SJCRH30 (cell line): ENCODE measurements around the gene ACADVL. TPM values are rescaled to one million over a fixed set of nuclear protein-coding genes. Genes with fewer than 3 reads are reported as not detected.

Experiments used
- DNase-seq, 2 experiments: peaks; one replicate each; pipeline ENCODE4 v3.0.0-alpha.2; 2015 to 2020
- H3K27ac ChIP-seq: fragments of 250-450 bp; sonication (Bioruptor Pico); 2 replicates; pipeline ENCODE4 v1.5.1; 2020; ENCODE audit warnings: mild to moderate bottlenecking, moderate library complexity
- H3K27me3 ChIP-seq: fragments of 250-450 bp; sonication (Bioruptor Pico); 2 replicates; pipeline ENCODE4 v1.5.1; 2020; ENCODE audit warnings: mild to moderate bottlenecking, moderate library complexity
- H3K36me3 ChIP-seq: fragments of 250-450 bp; sonication (Bioruptor Pico); 2 replicates; pipeline ENCODE4 v1.5.1; 2020; ENCODE audit warnings: mild to moderate bottlenecking, moderate library complexity
- H3K4me1 ChIP-seq: fragments of 250-450 bp; sonication (Bioruptor Pico); 2 replicates; pipeline ENCODE4 v1.5.1; 2020; ENCODE audit warnings: mild to moderate bottlenecking, moderate library complexity
- H3K4me3 ChIP-seq: fragments of 250-450 bp; sonication (Bioruptor Pico); 2 replicates; pipeline ENCODE4 v1.5.1; 2020; ENCODE audit warnings: mild to moderate bottlenecking, moderate library complexity
- H3K9me3 ChIP-seq: fragments of 250-450 bp; sonication (Bioruptor Pico); replicated peaks from 2 replicates; pipeline ENCODE4 v1.5.1; 2020; ENCODE audit warnings: mild to moderate bottlenecking, moderate library complexity
- total RNA-seq: library from RNA; depleted of rRNA; stranded (reverse); fragments of >200 nt; shearing (Covaris generic); gene quantifications from 2 replicates; pipeline ENCODE4 v1.2.3, GENCODE V29; 2014

The ACADVL gene
- total RNA-seq, 1 experiment from 2014 or later, result 64.2 TPM

GRCh38 chr17:7207120-7208001 lies 12.4 kb upstream of the ACADVL start:
- Histone ChIP-seq H3K9me3 (no peaks in the 10 kb centered on the region), H3K27ac (no peak overlapping the region), H3K4me1 (no peaks in the 10 kb centered on the region), H3K36me3 (no peaks in the 10 kb centered on the region), H3K27me3 (no peaks in the 10 kb centered on the region), H3K4me3 (no peak overlapping the region)
- DNase-seq, result no peak

GRCh38 chr17:7208027-7208571 lies 11.6 kb upstream of the ACADVL start:
- no peak for DNase-seq
- Histone ChIP-seq H3K9me3 (no peaks in the 10 kb centered on the region), H3K36me3 (no peaks in the 10 kb centered on the region), H3K4me3 (no peak overlapping the region), H3K27ac (no peak overlapping the region), H3K27me3 (no peaks in the 10 kb centered on the region), H3K4me1 (no peaks in the 10 kb centered on the region)

GRCh38 chr17:7208754-7209460 lies 10.8 kb upstream of the ACADVL start:
- no peaks in the 10 kb centered on the region for H3K4me1 ChIP-seq
- no peak overlapping the region for H3K27ac ChIP-seq
- no peak for DNase-seq
- no peaks in the 10 kb centered on the region for H3K36me3 ChIP-seq
- no peak overlapping the region for H3K4me3 ChIP-seq
- no peaks in the 10 kb centered on the region for H3K27me3 ChIP-seq
- H3K9me3 ChIP-seq, result no peaks in the 10 kb centered on the region

- H3K9me3 ChIP-seq, result no peaks in the 10 kb centered on the region
- H3K4me1 ChIP-seq, result peaks cover 13% of the 10 kb centered on the region
- H3K36me3 ChIP-seq, result no peaks in the 10 kb centered on the region
- DNase-seq, result no peak
- H3K27ac ChIP-seq, result no peak overlapping the region
- H3K4me3 ChIP-seq, result no peak overlapping the region
- H3K27me3 ChIP-seq, result no peaks in the 10 kb centered on the region
Measured at GRCh38 chr17:7211491-7212273, 8.1 kb upstream of the ACADVL start.

- Histone ChIP-seq H3K27ac (peak overlapping the region; percentile 12), H3K9me3 (no peaks in the 10 kb centered on the region), H3K36me3 (no peaks in the 10 kb centered on the region), H3K4me3 (peak overlapping the region; percentile 44), H3K4me1 (peaks cover 26% of the 10 kb centered on the region), H3K27me3 (no peaks in the 10 kb centered on the region)
- DNase-seq, result peak; percentile 83 to 84
Measured at GRCh38 chr17:7213895-7214299, 5.8 kb upstream of the ACADVL start.

GRCh38 chr17:7214300-7215135 lies 5.2 kb upstream of the ACADVL start:
- Histone ChIP-seq H3K4me3 (peak overlapping the region; percentile 44), H3K27ac (peak overlapping the region; percentile 17), H3K9me3 (no peaks in the 10 kb centered on the region), H3K36me3 (no peaks in the 10 kb centered on the region), H3K27me3 (no peaks in the 10 kb centered on the region), H3K4me1 (peaks cover 32% of the 10 kb centered on the region)
- DNase-seq, result peak; percentile 97 to 98

GRCh38 chr17:7215136-7215638 lies 4.6 kb upstream of the ACADVL start:
- Histone ChIP-seq H3K9me3 (no peaks in the 10 kb centered on the region), H3K36me3 (no peaks in the 10 kb centered on the region), H3K4me3 (no peak overlapping the region), H3K27me3 (no peaks in the 10 kb centered on the region), H3K4me1 (peaks cover 33% of the 10 kb centered on the region), H3K27ac (peak overlapping the region; percentile 17; the same call in 1 of the 2 replicates)
- no peak for DNase-seq

- H3K36me3 ChIP-seq, result no peaks in the 10 kb centered on the region
- H3K27me3 ChIP-seq, result no peaks in the 10 kb centered on the region
- H3K4me1 ChIP-seq, result peaks cover 33% of the 10 kb centered on the region
- no peak overlapping the region; the same call in 1 of the 2 replicates for H3K27ac ChIP-seq
- DNase-seq, result no peak
- H3K4me3 ChIP-seq, result no peak overlapping the region
- no peaks in the 10 kb centered on the region for H3K9me3 ChIP-seq
Measured at GRCh38 chr17:7215652-7216180, 4.0 kb upstream of the ACADVL start.

- no peak overlapping the region for H3K27ac ChIP-seq
- DNase-seq, result no peak
- peaks cover 33% of the 10 kb centered on the region for H3K4me1 ChIP-seq
- H3K36me3 ChIP-seq, result no peaks in the 10 kb centered on the region
- H3K27me3 ChIP-seq, result no peaks in the 10 kb centered on the region
- H3K9me3 ChIP-seq, result no peaks in the 10 kb centered on the region
- no peak overlapping the region for H3K4me3 ChIP-seq
Measured at GRCh38 chr17:7216242-7217112, 3.3 kb upstream of the ACADVL start.

GRCh38 chr17:7217113-7217987 lies 2.4 kb upstream of the ACADVL start:
- no peaks in the 10 kb centered on the region for H3K9me3 ChIP-seq
- peaks cover 33% of the 10 kb centered on the region for H3K4me1 ChIP-seq
- H3K27me3 ChIP-seq, result no peaks in the 10 kb centered on the region
- H3K27ac ChIP-seq, result no peak overlapping the region
- H3K4me3 ChIP-seq, result peak overlapping the region; percentile 28
- peak; percentile 53 to 72 for DNase-seq
- H3K36me3 ChIP-seq, result no peaks in the 10 kb centered on the region

GRCh38 chr17:7218166-7218565 lies 1.6 kb upstream of the ACADVL start:
- no peaks in the 10 kb centered on the region for H3K27me3 ChIP-seq
- no peaks in the 10 kb centered on the region for H3K9me3 ChIP-seq
- H3K27ac ChIP-seq, result no peak overlapping the region
- no peak overlapping the region for H3K4me3 ChIP-seq
- no peaks in the 10 kb centered on the region for H3K36me3 ChIP-seq
- DNase-seq, result no peak
- H3K4me1 ChIP-seq, result peaks cover 33% of the 10 kb centered on the region

- peaks cover 33% of the 10 kb centered on the region for H3K4me1 ChIP-seq
- no peak overlapping the region for H3K27ac ChIP-seq
- H3K36me3 ChIP-seq, result peaks cover 6% of the 10 kb centered on the region; the same call in 1 of the 2 replicates
- DNase-seq, result peak; percentile 61 to 67
- H3K27me3 ChIP-seq, result no peaks in the 10 kb centered on the region
- H3K9me3 ChIP-seq, result no peaks in the 10 kb centered on the region
- peak overlapping the region; percentile 78 for H3K4me3 ChIP-seq
Measured at GRCh38 chr17:7218758-7219157, 980 bp upstream of the ACADVL start.
